NCI-H748 (cell line): ENCODE measurements around the gene JAKMIP1.
A peak's percentile ranks its signal among the peaks of the same experiment; 100 is the strongest.
"Not testable (repeated sequence)": the region's sequence is repeated elsewhere in the genome, so short reads cannot be mapped to it uniquely, and the experiment has no call there.

Source experiments
- DNase-seq: peaks from one replicate; lab custom pipeline; 2025; ENCODE audit not compliant: unreplicated experiment; lab: John Stamatoyannopoulos, UW

JAKMIP1 gene

DNA sequence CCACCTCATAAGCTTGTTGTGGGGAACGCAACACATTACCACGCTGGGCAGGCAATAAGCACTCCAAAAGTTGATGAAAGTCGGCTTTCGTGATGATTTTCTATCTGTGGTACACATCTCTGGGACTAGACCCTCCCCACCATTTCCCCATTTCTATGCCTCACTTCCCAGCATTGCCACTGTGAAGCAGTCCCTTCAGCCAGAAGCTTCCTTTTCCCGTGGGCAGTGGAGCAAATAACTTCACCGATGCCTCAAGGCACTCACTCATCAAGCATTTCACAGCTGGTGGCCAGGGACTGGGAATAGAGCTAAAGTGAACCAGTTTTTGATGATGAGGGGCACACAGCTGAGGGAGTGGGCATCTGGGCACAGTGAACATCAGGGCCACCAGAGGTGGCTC, 201.0 kb downstream of the JAKMIP1 start:
- no peak for DNase-seq

DNA sequence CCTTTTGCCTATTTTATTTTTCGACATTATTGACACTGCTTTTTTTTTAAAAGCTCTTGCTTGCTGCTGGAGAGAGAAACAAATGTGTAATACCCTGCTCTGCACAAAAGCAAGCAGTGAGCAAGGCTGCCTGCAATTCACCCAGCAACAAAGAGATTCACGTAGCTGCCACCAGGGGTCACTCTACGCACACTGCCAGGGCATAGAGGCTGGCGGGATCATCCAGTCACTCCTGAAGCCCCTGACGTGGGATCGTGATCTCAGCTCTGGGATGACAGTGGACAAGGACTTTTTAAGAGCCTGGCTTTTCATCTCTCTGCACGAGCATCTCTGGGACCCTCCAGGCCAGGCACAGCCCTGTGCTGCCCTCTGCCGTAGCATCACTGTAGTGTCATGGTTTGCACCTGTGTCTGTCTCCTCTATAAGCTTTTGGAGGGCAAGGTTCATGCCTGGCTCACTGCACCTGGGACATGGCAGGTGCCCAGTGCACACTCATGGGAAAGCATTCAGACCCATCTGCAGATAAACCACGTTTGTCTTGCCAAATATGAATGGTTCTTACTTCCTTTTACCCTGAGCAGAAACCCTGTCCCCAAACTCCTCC, 201.9 kb downstream of the JAKMIP1 start:
- peak; percentile 64 for DNase-seq

DNA sequence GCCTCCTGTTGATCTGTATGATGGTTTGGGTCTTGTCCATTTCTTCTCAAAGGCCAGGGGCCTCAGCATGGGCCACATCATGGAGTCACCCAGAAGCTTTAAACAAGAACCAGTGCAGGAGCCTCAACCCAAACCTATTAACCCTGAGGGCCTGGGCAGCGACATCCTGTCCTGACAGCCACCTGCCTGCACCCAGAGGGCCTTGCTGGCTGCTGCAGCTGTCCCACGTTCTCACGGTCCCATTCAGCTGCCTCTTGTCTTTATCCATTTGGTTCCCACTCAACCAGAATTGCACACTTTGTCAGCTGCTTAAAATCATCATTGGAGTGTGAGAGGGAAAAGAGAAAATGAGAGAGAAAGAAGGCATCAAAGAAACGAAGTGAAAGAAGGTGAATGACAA, 203.7 kb downstream of the JAKMIP1 start:
- no peak for DNase-seq

DNA sequence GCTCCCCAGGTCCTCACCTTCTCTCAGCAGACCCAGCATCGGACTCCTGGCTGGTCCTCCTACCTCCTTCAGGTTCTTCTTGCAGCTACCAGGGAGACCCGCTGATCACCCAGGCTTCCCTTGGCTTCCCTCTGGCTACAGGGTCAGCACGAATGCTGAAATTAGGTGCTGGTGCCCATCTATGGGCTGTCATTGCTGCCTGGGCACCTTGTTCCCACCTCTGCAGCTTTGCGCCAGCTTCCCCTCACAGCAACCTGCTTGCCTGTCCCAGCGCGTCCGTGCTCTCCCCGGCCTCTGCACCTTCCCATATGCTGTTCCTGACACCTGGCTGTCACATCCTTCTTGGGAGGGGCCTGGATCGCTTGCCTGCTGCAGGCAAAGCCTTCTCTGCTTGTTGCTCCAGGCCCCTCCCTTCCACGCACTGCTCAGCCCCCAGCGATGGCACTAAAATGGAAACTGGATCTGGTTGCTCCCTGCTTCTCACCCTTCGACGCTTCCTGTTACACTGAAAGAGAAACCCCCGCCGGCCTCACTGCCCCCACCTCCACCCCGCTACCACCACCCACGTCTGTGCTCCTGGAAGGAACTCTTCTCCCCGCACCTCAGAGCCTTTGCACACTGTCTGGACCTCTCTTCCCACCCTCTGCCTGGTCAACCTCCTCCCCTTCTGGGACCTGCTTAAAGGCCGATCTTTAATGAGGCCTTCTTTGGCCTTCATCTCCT, 204.3 kb downstream of the JAKMIP1 start:
- no peak for DNase-seq

DNA sequence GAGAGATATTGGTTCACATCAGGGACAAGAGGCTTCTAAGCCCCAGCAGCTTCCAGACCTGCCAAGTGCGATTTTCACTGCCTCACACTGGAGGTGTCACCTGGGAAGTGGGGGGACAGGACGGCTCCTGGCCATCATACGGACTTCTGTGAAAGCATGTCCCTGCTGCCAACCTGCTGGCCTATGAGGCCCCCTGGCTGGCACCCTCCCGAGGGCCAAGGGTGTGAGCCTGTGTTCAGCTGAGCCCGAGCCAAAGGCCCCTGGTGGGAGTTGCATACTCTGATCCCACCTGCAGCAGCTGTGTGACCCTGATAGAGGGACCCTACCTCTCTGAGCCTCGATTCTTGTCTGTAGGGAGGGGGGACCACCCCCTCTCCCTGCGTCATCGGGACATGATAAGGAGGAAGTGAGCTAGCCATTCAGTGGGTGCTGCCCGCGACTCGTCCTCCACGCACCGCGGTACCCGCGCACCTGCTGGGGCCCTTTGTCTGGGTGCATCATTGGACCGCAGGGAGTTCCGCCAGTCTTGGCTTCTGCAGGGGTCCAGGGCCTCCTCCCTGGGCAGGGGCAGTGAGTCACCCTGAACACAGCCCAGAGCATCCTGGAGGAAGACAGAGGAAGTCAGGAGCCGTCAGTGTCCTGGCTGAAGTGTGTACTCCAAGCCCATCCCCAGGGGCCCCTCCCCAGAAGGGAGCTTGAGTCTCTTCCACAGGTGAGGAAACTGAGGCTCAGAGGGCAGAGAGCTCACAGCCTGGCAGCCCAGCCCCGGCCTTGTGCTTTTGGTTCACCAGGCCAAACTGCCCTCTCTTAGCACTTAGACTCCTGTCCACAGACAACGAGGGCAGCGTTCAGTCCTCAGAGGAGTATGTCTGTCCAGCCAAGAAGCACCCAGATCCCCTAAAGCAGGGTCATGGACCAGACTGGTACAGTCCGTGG, 206.2 kb downstream of the JAKMIP1 start:
- DNase-seq: no peak

DNA sequence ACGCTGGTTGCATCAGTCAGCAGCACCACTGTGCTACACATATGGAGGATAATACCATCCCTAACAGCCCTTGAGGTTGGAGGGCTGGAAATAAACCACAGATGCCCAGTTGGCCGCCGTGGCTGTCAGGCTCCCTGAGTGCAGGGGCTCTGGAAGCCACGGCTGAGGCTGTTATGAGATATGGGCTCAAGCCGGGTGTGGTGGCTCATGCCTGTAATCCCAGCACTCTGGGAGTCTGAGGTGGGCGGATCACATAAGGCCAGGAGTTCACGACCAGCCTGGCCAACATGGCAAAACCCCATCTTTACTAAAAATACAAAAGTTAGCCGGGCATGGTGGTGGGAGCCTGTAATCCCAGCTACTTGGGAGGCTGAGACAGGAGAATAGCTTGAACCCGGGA, 207.0 kb downstream of the JAKMIP1 start:
- not testable (repeated sequence) for DNase-seq

DNA sequence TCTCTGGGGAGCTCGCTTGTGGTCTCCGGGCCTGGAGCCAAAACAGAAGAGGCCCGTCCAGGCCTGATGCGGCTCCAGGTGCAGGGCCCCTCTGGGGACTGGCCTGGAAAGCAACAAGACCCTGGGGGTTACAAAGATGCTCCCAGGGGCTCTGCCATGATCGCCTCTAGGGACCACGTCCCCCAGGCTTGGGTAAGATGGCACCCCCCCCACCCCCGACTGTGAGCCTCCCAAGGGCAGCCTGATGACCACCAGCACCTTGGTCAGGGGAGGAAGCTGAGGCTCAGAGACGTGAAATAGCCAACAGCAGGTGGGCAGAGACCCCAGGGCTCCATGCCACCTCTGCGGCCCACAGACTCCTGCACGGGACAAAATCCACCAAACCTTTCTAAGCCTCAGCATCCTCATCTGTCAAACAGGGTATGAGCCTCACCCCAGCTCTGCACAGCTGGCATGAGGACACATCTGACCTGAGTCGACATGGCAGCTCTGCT, 207.5 kb downstream of the JAKMIP1 start:
- DNase-seq: no peak

DNA sequence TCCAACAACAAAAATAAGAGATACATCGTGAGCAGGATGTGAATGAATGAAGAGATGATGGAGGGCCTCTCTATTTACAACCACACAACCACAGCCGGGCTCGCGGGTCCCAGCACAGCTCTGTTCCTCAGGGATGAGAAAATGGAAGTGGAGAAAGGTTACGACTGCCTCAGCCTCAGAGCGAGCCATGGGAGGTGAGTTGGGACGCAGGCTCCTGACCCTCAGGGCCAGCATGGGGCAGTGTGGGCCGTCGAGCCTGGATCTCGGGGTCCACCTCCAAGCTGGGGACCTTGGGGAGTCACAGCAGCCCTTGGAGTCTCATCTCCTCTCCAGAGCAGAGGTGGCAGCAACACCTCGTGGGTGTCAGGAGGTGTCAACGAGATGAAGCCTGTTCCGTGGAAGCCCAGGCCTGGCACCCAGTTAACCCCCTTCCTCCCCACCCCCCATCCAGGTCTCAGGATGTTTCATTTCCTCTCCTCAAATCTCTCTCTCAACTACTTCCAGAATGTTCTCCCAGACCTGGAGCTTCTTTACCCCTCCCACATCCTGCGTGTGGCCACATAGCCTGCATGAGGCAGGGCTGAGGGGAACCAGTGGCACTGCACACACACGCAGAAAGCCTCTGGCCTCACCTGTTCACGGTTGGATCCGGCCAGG, 208.1 kb downstream of the JAKMIP1 start:
- no peak for DNase-seq

DNA sequence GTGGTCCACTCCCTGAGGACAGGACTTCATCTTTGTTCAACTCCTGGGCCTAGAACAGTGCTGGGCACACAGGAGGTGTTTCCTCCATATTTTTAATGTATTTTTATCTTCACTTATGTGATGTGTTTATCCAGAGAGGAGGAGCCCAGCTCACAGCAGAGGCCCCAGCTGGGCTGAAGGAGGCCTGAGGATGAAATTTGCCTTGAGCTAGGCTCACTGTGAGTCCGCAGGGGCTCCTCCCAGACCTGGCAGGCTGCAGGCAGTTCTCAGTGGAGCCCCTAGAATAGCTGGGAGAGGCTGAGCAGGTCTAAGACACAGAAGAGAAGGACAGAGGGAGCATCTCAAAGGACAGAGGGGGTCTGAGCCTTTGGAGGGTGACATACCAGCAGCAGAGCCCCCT, 208.9 kb downstream of the JAKMIP1 start:
- DNase-seq: no peak

DNA sequence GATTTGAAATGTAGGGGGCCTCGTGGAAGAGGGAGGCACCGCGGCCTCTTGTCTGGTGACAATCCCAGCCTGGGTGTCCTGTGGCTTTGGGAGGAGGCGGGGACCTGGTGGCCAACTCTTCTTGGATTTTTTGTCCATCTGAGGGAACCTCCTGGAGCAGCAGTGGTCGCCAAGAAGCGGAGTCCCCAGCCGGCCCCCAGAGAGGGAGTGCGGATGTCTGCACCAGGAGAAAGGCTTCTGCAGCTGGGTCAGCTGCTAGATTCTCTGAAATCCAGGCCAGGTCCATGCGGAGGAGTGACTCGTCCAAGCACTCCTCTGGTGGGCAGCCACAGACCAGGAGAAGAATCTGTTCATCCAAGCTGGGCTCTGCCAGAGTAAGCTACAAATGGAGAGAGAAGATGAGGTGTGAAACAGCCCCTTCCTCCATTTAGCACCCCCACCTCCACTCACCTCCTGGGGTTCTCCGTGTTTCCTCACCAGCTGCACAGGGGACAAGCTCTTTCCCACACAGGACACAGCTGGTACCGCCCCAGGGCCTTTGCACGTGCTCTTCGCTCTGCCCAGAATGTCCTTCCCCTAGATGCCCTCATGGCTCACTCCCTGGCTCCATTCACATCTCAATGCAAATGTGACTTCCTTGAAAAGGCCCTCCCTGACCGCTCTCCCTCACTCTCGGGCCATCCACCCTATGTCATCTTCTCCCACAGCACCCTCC, 209.7 kb downstream of the JAKMIP1 start:
- DNase-seq: no peak

DNA sequence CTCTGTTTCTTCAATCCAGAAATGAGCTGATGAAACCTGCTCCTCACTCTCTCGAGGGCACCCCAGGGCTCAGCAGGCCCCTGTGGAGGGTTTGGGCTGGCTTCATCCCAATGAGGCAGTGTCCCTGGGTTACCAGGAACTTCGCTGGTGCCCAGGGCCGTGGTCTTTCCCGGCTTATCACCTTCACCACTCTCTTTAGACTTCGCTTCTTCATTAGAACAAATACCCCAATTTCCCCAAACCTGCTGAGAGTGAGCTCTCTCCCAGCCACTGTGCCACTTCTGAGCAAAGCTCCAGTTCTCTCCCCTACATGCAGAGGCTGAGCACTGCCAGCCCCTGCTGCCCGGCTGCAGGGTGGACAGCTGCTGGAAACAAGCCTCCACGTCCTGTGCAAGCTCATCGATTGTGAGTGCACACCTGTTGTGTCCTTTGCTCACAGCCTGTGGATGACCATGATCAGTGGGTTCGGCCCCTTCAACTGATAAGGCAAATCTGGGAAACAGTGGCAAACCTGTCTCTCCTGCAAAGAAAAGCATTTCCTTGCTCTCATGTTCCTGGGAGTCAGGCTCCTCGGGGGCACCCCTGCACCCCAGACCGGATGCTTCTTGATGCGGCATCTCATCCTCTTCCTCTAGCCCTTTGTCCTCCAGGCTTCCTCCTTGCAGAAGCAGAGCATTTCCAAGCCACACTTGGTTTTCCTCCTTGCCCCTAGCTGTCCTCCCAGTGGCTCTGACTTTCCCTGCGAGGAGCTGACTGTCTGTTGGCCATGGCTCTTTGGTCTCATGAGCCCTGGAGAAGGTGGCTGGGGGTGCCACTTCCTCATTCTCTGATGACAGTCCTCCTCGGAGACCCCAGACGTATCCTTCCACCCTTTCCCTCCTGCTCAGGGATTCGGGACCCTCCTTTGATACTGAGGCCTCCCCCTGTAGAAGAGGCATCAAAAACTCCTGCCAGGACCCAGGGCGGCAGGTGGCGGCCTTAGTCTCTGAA, 210.8 kb downstream of the JAKMIP1 start:
- DNase-seq: no peak

DNA sequence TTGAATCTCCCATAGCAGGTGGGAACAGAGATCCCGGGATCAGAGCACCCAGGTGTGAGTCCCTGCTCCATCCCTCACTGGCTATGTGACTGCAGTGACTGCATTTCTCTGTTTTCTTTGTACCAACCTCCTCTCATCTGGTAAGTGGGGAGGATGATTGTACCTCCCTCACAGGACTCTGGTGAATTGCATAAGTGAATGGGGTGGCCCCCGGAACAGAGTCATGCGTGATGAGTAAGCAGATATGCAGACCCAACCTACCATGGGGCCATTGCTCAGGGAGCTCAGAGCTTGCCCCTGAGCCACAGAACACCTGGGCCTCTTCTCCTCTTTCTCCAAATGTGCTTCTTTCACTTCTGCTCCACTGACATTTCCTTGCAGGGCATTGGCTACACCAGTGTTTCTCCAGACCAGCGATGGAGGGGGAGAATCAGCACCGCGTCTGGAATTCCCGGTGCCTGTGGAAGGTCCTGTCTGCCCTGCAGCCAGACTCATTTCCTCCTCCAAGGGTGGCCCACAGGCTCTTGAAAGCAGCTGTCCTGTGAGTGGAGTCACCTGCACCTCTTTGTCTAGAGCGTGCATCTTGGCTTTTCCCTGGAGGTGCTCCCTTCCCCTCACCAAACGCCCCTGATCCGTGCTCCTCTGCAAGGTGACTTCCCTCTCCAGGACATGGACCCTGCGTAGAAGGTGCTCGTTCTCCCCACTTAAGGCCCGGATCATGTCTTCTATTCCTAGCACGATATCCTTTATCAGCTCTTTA, 212.1 kb downstream of the JAKMIP1 start:
- DNase-seq: no peak

DNA sequence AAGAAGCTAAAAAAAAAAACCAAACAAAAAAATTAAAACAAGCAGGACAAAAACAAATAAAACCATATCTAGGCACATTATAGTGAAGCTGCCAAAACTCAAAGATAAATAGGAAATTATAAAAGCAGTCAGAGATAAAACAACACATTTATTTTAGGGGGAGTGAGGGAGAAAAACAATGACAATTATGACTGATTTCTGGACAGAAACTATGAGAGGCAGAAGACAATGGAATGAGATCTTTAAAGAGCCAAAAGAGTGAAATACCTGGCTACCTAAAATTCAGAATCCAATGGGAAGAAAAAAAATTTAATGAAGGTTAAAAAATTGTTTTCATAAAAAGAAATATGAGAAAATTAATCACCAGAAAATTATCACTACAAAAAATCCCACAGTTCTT, 215.5 kb downstream of the JAKMIP1 start:
- DNase-seq: no peak

DNA sequence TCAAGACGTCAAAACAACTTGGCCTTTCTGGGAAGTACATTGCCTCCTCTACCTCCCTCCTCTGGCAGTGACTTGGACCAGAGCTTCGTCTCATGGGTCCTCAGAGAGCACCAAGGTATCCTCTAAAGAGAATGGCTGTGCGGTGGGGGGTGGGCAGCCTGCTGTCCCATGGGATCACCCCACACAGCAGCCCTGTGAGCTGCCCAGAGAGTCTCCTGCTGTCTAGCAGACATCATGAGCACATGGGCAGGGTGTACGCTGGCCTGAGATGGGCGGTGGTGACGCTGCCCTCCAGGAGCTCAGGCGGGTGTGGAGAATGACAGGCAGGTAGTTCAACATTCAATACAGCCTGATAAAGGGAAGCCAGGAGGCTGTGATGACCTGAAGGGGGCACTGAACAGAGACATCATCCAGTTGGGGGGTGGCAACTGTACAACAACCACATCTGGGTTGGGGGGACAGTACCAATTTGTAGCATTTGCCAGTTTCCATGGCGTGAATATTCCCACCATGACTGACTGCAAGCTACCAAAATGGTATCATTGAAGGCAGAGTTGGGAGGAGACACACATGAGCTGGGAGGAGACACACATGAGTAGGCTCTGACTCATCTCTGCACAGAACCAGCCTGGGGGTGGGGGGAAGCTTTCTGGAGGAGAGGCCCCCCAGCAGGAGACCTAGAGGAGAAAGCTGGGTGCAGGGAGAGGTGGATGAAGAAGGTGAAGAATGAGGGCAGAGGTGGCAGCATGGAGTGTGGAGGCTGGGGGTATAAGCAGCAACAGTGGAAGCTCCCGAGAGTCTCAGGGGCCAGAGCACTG, 218.0 kb downstream of the JAKMIP1 start:
- no peak for DNase-seq

DNA sequence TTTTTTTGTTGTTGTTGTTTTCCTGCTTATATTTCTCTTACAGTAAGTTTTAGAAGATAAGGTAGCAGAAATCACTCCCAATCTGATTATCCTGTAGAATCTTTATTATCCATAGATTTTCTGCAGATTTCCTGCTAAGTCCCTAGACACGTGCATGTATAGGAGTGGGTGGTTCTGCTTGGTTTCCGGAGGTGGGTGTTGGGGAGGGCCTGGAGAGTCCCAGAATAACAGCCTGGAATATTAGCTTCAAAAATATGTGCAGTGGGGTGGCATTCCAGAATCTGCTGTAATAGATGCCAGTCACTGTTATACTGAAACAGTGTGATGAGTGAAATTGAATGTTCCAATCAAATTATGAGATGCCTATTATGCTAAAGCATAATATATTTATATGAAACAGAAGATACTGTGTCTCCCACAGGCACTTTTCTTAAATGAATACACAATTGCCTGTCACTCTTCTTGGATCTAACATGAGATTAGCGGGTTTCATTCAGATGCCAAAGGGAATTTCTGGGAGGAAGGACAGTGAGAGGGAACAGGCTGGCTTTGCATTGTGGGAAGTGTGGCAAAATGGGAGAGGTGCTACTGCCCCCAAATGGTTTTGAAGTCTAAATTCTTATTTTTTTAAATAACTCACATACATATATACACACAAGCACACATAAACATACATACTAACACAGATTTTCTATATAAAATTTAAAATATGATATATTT, 219.8 kb downstream of the JAKMIP1 start:
- peak; percentile 27 for DNase-seq

DNA sequence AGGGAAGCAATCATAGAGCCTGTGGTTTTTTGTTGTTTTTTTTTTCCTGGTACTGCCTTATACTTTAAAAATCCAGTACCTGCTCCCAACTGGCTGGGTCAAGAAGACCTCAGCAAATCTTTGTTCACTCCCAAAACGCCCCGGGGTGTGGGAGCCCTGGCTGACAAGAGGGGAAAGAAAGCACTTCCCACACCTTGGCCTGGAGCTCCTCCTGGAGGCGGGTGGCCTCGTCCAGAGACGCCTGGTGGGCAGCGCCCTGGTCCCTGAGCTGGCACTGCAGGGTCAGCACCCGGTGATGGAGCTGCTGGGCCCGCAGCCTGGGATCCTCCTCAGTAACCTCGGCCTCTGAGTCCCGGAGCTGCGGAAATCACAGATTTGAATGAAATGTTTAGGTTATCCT, 220.4 kb downstream of the JAKMIP1 start:
- DNase-seq: peak; percentile 70

DNA sequence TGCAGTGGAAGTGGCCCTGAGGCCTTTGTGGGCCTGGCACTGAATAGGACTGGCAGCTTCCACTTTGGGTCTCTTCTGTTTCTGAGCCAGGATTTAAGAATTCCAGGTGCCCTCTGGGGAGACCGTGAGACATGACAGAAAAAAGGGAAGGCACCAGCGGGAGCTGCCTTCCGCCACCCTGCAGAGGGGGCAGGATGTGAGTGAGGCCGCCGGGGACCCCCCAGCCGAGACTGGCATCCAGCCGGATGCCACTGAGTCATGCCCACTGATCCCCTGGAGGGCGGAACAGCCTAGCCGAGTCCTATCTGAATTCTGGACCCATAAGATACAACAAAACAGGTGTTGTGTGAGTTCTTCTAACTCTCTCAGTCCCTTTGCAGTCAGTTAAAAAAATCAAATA, 223.4 kb downstream of the JAKMIP1 start:
- no peak for DNase-seq
